Measurements from ENCODE around the gene SERPINB13.

SERPINB13 gene

GRCh38 chr18:63586431-63586830 is 712 bp upstream of the SERPINB13 start:
- H2AFZ ChIP-seq (ENCODE audit: low read length) = no peak overlapping the region
- H3K36me3 ChIP-seq (replicated peaks in 1 of 2; ENCODE audit: control insufficient read depth in 2 of 2, insufficient read depth in 2 of 2, low read length in 2 of 2) = no peaks in the 10 kb centered on the region
- no peak overlapping the region for H3K9ac ChIP-seq (ENCODE audit: low read depth, low read length, poor library complexity)
- H3K23ac ChIP-seq (ENCODE audit: low read depth, low read length, poor library complexity) = no peak overlapping the region
- no peak overlapping the region for H4K91ac ChIP-seq (ENCODE audit: low read depth, low read length, poor library complexity)
- H3K14ac ChIP-seq (ENCODE audit: low read length) = no peak overlapping the region
- H3K4me3 ChIP-seq (ENCODE audit: low read length in 2 of 2) = no peak overlapping the region
- H3K27me3 ChIP-seq (ENCODE audit: control insufficient read depth in 3 of 3, insufficient read depth in 3 of 3, low read depth in 1 of 3, low read length in 3 of 3) = peaks cover 0 to 6% (median 0%) of the 10 kb centered on the region in 3 experiments
- H3K18ac ChIP-seq (ENCODE audit: low read length) = no peak overlapping the region
- H2BK15ac ChIP-seq (ENCODE audit: low read length) = no peak overlapping the region
- H3K9me3 ChIP-seq (replicated peaks in 1 of 2; ENCODE audit: control insufficient read depth in 2 of 2, insufficient read depth in 1 of 2, low read depth in 1 of 2, low read length in 2 of 2) = no peaks in the 10 kb centered on the region
- no peak overlapping the region for H2BK120ac ChIP-seq (ENCODE audit: low read depth, low read length)
- no peak overlapping the region for H3K4ac ChIP-seq (ENCODE audit: low read length)
- H2BK12ac ChIP-seq (ENCODE audit: low read length) = no peak overlapping the region
- no peak overlapping the region for H4K8ac ChIP-seq (ENCODE audit: low read depth, low read length)
- no peak overlapping the region for H3K27ac ChIP-seq (replicated peaks; ENCODE audit: low read length)
- H3K4me1 ChIP-seq (ENCODE audit: control insufficient read depth in 2 of 2, insufficient read depth in 1 of 2, low read depth in 1 of 2, low read length in 2 of 2) = no peaks in the 10 kb centered on the region
- DNase-seq (ENCODE audit: low spot score) = no peak
- no peak overlapping the region for H3K4me2 ChIP-seq (ENCODE audit: insufficient read depth, low read length, poor library complexity, severe bottlenecking)
- H2AK5ac ChIP-seq (ENCODE audit: low read depth, low read length) = no peak overlapping the region
- H3K79me1 ChIP-seq (ENCODE audit: low read depth, low read length) = no peaks in the 10 kb centered on the region
- WGBS, 2 donors (ENCODE audit: extremely low coverage in 2 of 2, insufficient read length in 2 of 2, insufficient replicate concordance in 1 of 2) = no CpG with 5 or more reads among the region's 4 CpGs
- no peak overlapping the region for H2BK5ac ChIP-seq (ENCODE audit: low read length)

GRCh38 chr18:63588909-63589308 is 1.8 kb downstream of the SERPINB13 start:
- Histone ChIP-seq H3K4me2 (ENCODE audit: insufficient read depth, low read length, poor library complexity, severe bottlenecking) (no peak overlapping the region), H2AFZ (ENCODE audit: low read length) (no peak overlapping the region), H3K23ac (ENCODE audit: low read depth, low read length, poor library complexity) (no peak overlapping the region), H3K27me3 (ENCODE audit: control insufficient read depth in 3 of 3, insufficient read depth in 3 of 3, low read depth in 1 of 3, low read length in 3 of 3) (peaks cover 0 to 6% (median 0%) of the 10 kb centered on the region in 3 experiments), H3K4ac (ENCODE audit: low read length) (no peak overlapping the region), H2BK12ac (ENCODE audit: low read length) (no peak overlapping the region), H2BK5ac (ENCODE audit: low read length) (no peak overlapping the region), H2BK120ac (ENCODE audit: low read depth, low read length) (no peak overlapping the region), H3K9me3 (replicated peaks in 1 of 2; ENCODE audit: control insufficient read depth in 2 of 2, insufficient read depth in 1 of 2, low read depth in 1 of 2, low read length in 2 of 2) (no peaks in the 10 kb centered on the region), H3K14ac (ENCODE audit: low read length) (no peak overlapping the region), H3K9ac (ENCODE audit: low read depth, low read length, poor library complexity) (no peak overlapping the region), H3K4me3 (ENCODE audit: low read length in 2 of 2) (no peak overlapping the region), H3K27ac (replicated peaks; ENCODE audit: low read length) (no peak overlapping the region), H4K91ac (ENCODE audit: low read depth, low read length, poor library complexity) (no peak overlapping the region), H4K8ac (ENCODE audit: low read depth, low read length) (no peak overlapping the region), H3K18ac (ENCODE audit: low read length) (no peak overlapping the region), H3K36me3 (replicated peaks in 1 of 2; ENCODE audit: control insufficient read depth in 2 of 2, insufficient read depth in 2 of 2, low read length in 2 of 2) (no peaks in the 10 kb centered on the region), H3K79me1 (ENCODE audit: low read depth, low read length) (no peaks in the 10 kb centered on the region), H2BK15ac (ENCODE audit: low read length) (no peak overlapping the region), H3K4me1 (ENCODE audit: control insufficient read depth in 2 of 2, insufficient read depth in 1 of 2, low read depth in 1 of 2, low read length in 2 of 2) (no peaks in the 10 kb centered on the region), H2AK5ac (ENCODE audit: low read depth, low read length) (no peak overlapping the region)
- WGBS, 2 donors (ENCODE audit: extremely low coverage in 2 of 2, insufficient read length in 2 of 2, insufficient replicate concordance in 1 of 2) = no CpG with 5 or more reads among the region's 5 CpGs
- no peak for DNase-seq (ENCODE audit: low spot score)

GRCh38 chr18:63590373-63590772 is 3.2 kb downstream of the SERPINB13 start:
- no peak overlapping the region for H2BK120ac ChIP-seq (ENCODE audit: low read depth, low read length)
- DNase-seq (ENCODE audit: low spot score) = no peak
- H3K9ac ChIP-seq (ENCODE audit: low read depth, low read length, poor library complexity) = no peak overlapping the region
- no peaks in the 10 kb centered on the region for H3K9me3 ChIP-seq (replicated peaks in 1 of 2; ENCODE audit: control insufficient read depth in 2 of 2, insufficient read depth in 1 of 2, low read depth in 1 of 2, low read length in 2 of 2)
- H3K18ac ChIP-seq (ENCODE audit: low read length) = no peak overlapping the region
- no peaks in the 10 kb centered on the region for H3K4me1 ChIP-seq (ENCODE audit: control insufficient read depth in 2 of 2, insufficient read depth in 1 of 2, low read depth in 1 of 2, low read length in 2 of 2)
- peaks cover 0 to 6% (median 0%) of the 10 kb centered on the region in 3 experiments for H3K27me3 ChIP-seq (ENCODE audit: control insufficient read depth in 3 of 3, insufficient read depth in 3 of 3, low read depth in 1 of 3, low read length in 3 of 3)
- no CpG with 5 or more reads among the region's 2 CpGs for WGBS, 2 donors (ENCODE audit: extremely low coverage in 2 of 2, insufficient read length in 2 of 2, insufficient replicate concordance in 1 of 2)
- H3K23ac ChIP-seq (ENCODE audit: low read depth, low read length, poor library complexity) = no peak overlapping the region
- H2BK12ac ChIP-seq (ENCODE audit: low read length) = no peak overlapping the region
- H2BK15ac ChIP-seq (ENCODE audit: low read length) = no peak overlapping the region
- H2BK5ac ChIP-seq (ENCODE audit: low read length) = no peak overlapping the region
- H2AK5ac ChIP-seq (ENCODE audit: low read depth, low read length) = no peak overlapping the region
- no peak overlapping the region for H3K4me3 ChIP-seq (ENCODE audit: low read length in 2 of 2)
- H4K91ac ChIP-seq (ENCODE audit: low read depth, low read length, poor library complexity) = no peak overlapping the region
- no peak overlapping the region for H4K8ac ChIP-seq (ENCODE audit: low read depth, low read length)
- H3K27ac ChIP-seq (replicated peaks; ENCODE audit: low read length) = no peak overlapping the region
- no peak overlapping the region for H3K14ac ChIP-seq (ENCODE audit: low read length)
- no peaks in the 10 kb centered on the region for H3K79me1 ChIP-seq (ENCODE audit: low read depth, low read length)
- no peak overlapping the region for H2AFZ ChIP-seq (ENCODE audit: low read length)
- H3K36me3 ChIP-seq (replicated peaks in 1 of 2; ENCODE audit: control insufficient read depth in 2 of 2, insufficient read depth in 2 of 2, low read length in 2 of 2) = no peaks in the 10 kb centered on the region
- H3K4me2 ChIP-seq (ENCODE audit: insufficient read depth, low read length, poor library complexity, severe bottlenecking) = no peak overlapping the region
- H3K4ac ChIP-seq (ENCODE audit: low read length) = no peak overlapping the region

- Histone ChIP-seq H2AK5ac (ENCODE audit: low read depth, low read length) (no peak overlapping the region), H2AFZ (ENCODE audit: low read length) (no peak overlapping the region), H3K79me1 (ENCODE audit: low read depth, low read length) (no peaks in the 10 kb centered on the region), H3K27me3 (ENCODE audit: control insufficient read depth in 3 of 3, insufficient read depth in 3 of 3, low read depth in 1 of 3, low read length in 3 of 3) (peaks cover 0 to 6% (median 0%) of the 10 kb centered on the region in 3 experiments), H3K36me3 (replicated peaks in 1 of 2; ENCODE audit: control insufficient read depth in 2 of 2, insufficient read depth in 2 of 2, low read length in 2 of 2) (no peaks in the 10 kb centered on the region), H2BK5ac (ENCODE audit: low read length) (no peak overlapping the region), H3K4me3 (ENCODE audit: low read length in 2 of 2) (no peak overlapping the region), H3K9me3 (replicated peaks in 1 of 2; ENCODE audit: control insufficient read depth in 2 of 2, insufficient read depth in 1 of 2, low read depth in 1 of 2, low read length in 2 of 2) (no peaks in the 10 kb centered on the region), H2BK15ac (ENCODE audit: low read length) (no peak overlapping the region), H3K27ac (replicated peaks; ENCODE audit: low read length) (no peak overlapping the region), H4K91ac (ENCODE audit: low read depth, low read length, poor library complexity) (no peak overlapping the region), H2BK12ac (ENCODE audit: low read length) (no peak overlapping the region), H3K23ac (ENCODE audit: low read depth, low read length, poor library complexity) (no peak overlapping the region), H3K4me2 (ENCODE audit: insufficient read depth, low read length, poor library complexity, severe bottlenecking) (no peak overlapping the region), H3K4me1 (ENCODE audit: control insufficient read depth in 2 of 2, insufficient read depth in 1 of 2, low read depth in 1 of 2, low read length in 2 of 2) (no peaks in the 10 kb centered on the region), H3K14ac (ENCODE audit: low read length) (no peak overlapping the region), H3K18ac (ENCODE audit: low read length) (no peak overlapping the region), H4K8ac (ENCODE audit: low read depth, low read length) (no peak overlapping the region), H2BK120ac (ENCODE audit: low read depth, low read length) (no peak overlapping the region), H3K4ac (ENCODE audit: low read length) (no peak overlapping the region), H3K9ac (ENCODE audit: low read depth, low read length, poor library complexity) (no peak overlapping the region)
- no peak for DNase-seq (ENCODE audit: low spot score)
- no CpG with 5 or more reads among the region's 3 CpGs for whole genome bisulfite sequencing, 2 donors (ENCODE audit: extremely low coverage in 2 of 2, insufficient read length in 2 of 2, insufficient replicate concordance in 1 of 2)
Observed at GRCh38 chr18:63590966-63591695, 4.0 kb downstream of the SERPINB13 start.

Data from neuronal stem cell (in vitro differentiated cells).